ENCODE measurements around the gene PPT1.

The PPT1 gene

GRCh38 chr1:40032240-40032891, 64.7 kb downstream of the PPT1 start:
- DNase-seq (ENCODE audit: insufficient read length, low spot score) (peak; percentile 19), FAIRE-seq (peak; percentile 94)

GRCh38 chr1:40030528-40031135, 66.4 kb downstream of the PPT1 start:
- DNase-seq (ENCODE audit: insufficient read length, low spot score) (no peak), FAIRE-seq (no peak)

- FAIRE-seq, result no peak
- DNase-seq (ENCODE audit: insufficient read length, low spot score), result no peak
Observed at GRCh38 chr1:40029608-40030007, 67.4 kb downstream of the PPT1 start.

DNA sequence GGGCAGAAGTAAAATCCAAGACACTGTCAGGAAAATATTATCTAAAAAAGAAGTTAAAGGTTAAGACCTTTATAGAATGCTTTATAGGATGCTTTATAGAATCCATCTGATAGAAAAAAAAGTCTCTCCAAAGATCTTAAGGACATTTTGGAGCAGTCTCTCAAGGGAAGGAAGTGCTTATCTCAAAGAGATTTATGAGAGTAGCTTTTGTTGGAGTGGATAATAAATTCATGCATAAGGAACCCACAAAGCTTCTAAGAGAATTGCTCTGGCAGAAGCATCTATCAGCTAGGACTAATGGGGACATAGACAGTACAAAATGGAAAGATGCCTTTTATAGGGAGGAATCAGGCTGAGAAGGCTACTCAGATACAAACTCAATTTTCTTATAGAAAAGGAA, 69.4 kb downstream of the PPT1 start:
- DNase-seq (ENCODE audit: insufficient read length, low spot score), result no peak
- FAIRE-seq, result no peak

DNA sequence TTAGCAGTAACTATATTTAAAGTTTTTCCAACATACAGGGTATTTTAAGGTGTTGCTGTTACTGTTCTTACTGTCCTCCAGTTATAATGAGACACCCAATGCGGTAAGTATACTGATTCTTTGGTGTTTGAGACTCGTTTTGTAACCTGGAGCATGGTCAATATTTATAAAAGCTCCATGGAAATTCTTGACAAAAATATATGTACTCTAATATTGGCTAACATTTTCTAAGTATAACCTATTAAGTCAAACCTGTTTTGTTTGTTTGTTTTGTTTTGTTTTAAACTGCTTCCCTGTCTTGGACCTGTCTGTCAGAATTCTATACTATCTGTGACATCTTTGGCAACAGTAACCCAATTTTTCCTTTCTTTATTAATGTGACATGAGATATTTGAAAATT, 72.4 kb downstream of the PPT1 start:
- no peak for DNase-seq (ENCODE audit: insufficient read length, low spot score)
- FAIRE-seq, result no peak

DNA sequence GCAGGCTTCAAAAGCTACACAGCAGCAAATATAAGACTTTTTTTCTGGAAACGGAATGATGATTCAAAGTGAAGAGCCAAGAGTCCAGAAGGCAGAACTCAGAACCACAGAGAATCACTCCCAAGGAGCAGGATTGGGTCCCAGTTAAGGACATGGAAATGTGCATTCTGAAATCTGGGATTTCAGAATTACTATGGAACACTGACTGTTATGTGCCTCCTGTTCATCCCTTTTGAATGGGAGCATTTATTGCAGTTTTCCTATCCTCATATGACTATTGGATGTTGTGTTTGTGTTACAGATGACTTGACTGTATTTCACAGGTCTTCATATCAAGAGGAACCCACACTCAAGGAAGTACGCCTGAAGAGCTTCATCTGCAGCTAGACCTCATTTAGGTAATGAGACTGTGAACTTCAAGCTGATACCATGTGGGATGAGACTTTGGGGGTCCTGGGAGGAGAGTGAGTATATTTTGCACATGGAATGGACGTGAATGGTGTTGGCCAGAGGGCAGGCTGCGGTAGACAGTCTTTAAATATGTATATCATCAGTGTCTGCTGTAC, 73.6 kb downstream of the PPT1 start:
- no peak for DNase-seq (ENCODE audit: insufficient read length, low spot score)
- no peak for FAIRE-seq
